Uterus (tissue), 2 donors: ENCODE results near the gene C1QTNF9B.

Experiments used
- CTCF ChIP-seq, 4 experiments: fragments of 200-600 bp in 2 of 4; fragments of 450-650 bp in 2 of 4; sonication (generic) in 2 of 4; IDR thresholded peaks; one replicate each; pipeline ENCODE4 v1.5.1; 2016 to 2019; ENCODE audit warnings: antibody characterized with exemption in 4 of 4, mild to moderate bottlenecking in 2 of 4, moderate library complexity in 1 of 4
- POLR2A ChIP-seq, 2 donors: fragments of 450-650 bp; IDR thresholded peaks; one replicate each; pipeline ENCODE4 v1.6.1; 2016; ENCODE audit warnings: antibody characterized with exemption in 2 of 2, mild to moderate bottlenecking in 1 of 2, moderate library complexity in 1 of 2

GRCh38 chr13:23941211-23941610 lies 43.9 kb upstream of the C1QTNF9B start:
- no peak for TF ChIP-seq CTCF (IDR thresholded peaks at IDR 0.05)
- TF ChIP-seq POLR2A (IDR thresholded peaks at IDR 0.05) = no peak
